HL-60 (cell line): ENCODE results near the gene GRIFIN.
"Not testable (repeated sequence)": the region's sequence is repeated elsewhere in the genome, so short reads cannot be mapped to it uniquely, and the experiment has no call there.

ENCODE experiments used
- DNase-seq, 2 experiments: peaks; one replicate each; pipeline ENCODE4 v3.0.0-alpha.2; 2010 to 2020; ENCODE audit warnings: low read depth in 1 of 2, low spot score in 1 of 2
- H3K27ac ChIP-seq: fragments of 250-450 bp; sonication (Bioruptor Pico); replicated peaks from 2 replicates; pipeline ENCODE4 v1.5.1; 2020; ENCODE audit warnings: mild to moderate bottlenecking, moderate library complexity
- H3K27me3 ChIP-seq: fragments of 250-450 bp; sonication (Bioruptor Pico); 2 replicates; pipeline ENCODE4 v1.5.1; 2021; ENCODE audit warnings: mild to moderate bottlenecking, moderate library complexity; ENCODE audit not compliant: insufficient read depth, poor library complexity, severe bottlenecking
- H3K4me3 ChIP-seq: replicated peaks from 2 replicates; pipeline ENCODE4 v1.5.1; 2011; ENCODE audit warnings: mild to moderate bottlenecking, control low read depth, low read length; ENCODE audit not compliant: insufficient read depth
- GABPA ChIP-seq: IDR thresholded peaks from 2 replicates; pipeline ENCODE4 v1.6.1; 2012; ENCODE audit warnings: low read depth
- POLR2AphosphoS5 ChIP-seq: IDR thresholded peaks from 2 replicates; pipeline ENCODE4 v1.6.1; 2012; ENCODE audit warnings: low read depth
- SPI1 ChIP-seq: IDR thresholded peaks from 2 replicates; pipeline ENCODE4 v1.6.1; 2012; ENCODE audit warnings: low read depth, mild to moderate bottlenecking, borderline replicate concordance
- TF ChIP-seq, protein P1 (sequence below): IDR thresholded peaks from 2 replicates; pipeline ENCODE4 v1.6.1; 2012; ENCODE audit warnings: low read depth; ENCODE audit not compliant: insufficient replicate concordance
- TF ChIP-seq, protein P2 (sequence below): IDR thresholded peaks from one replicate; pipeline ENCODE4 v1.5.1; 2011; ENCODE audit warnings: low read length, control low read depth, inconsistent platforms; ENCODE audit not compliant: insufficient read depth

Gene GRIFIN

DNA sequence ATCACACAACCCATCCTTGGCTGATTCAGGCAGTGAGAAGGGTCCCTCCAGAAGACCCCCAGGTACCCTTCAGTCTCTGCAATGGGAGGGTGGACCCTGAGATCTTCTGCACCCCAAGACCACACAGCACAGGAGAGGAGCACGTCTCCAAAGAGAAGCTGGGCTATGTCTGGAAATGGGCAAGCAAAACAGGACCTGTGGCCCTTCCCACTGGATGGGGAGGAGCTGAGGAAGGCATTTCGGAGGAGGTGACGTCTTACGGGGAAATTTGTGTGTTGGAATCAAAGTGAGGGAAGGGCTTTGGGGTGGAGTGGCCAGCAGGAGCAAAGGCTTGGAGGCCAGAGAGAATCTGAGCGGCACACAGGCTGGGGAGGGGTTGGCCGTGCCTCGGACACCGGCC lies 16.5 kb downstream of the GRIFIN start:
- TF ChIP-seq, protein P1, sequence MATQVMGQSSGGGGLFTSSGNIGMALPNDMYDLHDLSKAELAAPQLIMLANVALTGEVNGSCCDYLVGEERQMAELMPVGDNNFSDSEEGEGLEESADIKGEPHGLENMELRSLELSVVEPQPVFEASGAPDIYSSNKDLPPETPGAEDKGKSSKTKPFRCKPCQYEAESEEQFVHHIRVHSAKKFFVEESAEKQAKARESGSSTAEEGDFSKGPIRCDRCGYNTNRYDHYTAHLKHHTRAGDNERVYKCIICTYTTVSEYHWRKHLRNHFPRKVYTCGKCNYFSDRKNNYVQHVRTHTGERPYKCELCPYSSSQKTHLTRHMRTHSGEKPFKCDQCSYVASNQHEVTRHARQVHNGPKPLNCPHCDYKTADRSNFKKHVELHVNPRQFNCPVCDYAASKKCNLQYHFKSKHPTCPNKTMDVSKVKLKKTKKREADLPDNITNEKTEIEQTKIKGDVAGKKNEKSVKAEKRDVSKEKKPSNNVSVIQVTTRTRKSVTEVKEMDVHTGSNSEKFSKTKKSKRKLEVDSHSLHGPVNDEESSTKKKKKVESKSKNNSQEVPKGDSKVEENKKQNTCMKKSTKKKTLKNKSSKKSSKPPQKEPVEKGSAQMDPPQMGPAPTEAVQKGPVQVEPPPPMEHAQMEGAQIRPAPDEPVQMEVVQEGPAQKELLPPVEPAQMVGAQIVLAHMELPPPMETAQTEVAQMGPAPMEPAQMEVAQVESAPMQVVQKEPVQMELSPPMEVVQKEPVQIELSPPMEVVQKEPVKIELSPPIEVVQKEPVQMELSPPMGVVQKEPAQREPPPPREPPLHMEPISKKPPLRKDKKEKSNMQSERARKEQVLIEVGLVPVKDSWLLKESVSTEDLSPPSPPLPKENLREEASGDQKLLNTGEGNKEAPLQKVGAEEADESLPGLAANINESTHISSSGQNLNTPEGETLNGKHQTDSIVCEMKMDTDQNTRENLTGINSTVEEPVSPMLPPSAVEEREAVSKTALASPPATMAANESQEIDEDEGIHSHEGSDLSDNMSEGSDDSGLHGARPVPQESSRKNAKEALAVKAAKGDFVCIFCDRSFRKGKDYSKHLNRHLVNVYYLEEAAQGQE = no peak
- TF ChIP-seq, protein P2, sequence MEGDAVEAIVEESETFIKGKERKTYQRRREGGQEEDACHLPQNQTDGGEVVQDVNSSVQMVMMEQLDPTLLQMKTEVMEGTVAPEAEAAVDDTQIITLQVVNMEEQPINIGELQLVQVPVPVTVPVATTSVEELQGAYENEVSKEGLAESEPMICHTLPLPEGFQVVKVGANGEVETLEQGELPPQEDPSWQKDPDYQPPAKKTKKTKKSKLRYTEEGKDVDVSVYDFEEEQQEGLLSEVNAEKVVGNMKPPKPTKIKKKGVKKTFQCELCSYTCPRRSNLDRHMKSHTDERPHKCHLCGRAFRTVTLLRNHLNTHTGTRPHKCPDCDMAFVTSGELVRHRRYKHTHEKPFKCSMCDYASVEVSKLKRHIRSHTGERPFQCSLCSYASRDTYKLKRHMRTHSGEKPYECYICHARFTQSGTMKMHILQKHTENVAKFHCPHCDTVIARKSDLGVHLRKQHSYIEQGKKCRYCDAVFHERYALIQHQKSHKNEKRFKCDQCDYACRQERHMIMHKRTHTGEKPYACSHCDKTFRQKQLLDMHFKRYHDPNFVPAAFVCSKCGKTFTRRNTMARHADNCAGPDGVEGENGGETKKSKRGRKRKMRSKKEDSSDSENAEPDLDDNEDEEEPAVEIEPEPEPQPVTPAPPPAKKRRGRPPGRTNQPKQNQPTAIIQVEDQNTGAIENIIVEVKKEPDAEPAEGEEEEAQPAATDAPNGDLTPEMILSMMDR = no peak
- TF ChIP-seq GABPA (no peak), SPI1 (no peak), POLR2AphosphoS5 (no peak)
- Histone ChIP-seq H3K27ac (no peak overlapping the region), H3K4me3 (no peak overlapping the region), H3K27me3 (no peaks in the 10 kb centered on the region)
- DNase-seq = no peak

DNA sequence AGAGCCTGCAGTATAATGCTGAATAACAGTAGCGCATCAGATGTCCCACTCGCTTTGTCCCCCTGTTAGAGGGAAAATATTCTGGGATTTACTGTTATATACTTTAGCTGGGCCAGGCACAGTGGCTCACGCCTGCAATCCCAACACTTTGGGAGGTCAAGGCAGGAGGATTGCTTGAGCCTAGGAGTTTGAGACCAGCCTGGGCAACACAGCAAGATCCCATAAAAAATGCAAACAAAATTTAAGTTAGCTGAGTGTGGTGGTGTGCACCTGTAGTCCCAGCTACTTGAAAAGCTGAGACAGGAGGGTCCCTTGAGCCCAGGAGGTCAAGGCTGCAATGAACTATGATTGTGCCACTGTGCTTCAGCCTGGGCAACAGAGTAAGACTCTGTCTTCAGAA lies 22.3 kb downstream of the GRIFIN start:
- not testable (repeated sequence) for H3K4me3 ChIP-seq, H3K27ac ChIP-seq, DNase-seq, H3K27me3 ChIP-seq

DNA sequence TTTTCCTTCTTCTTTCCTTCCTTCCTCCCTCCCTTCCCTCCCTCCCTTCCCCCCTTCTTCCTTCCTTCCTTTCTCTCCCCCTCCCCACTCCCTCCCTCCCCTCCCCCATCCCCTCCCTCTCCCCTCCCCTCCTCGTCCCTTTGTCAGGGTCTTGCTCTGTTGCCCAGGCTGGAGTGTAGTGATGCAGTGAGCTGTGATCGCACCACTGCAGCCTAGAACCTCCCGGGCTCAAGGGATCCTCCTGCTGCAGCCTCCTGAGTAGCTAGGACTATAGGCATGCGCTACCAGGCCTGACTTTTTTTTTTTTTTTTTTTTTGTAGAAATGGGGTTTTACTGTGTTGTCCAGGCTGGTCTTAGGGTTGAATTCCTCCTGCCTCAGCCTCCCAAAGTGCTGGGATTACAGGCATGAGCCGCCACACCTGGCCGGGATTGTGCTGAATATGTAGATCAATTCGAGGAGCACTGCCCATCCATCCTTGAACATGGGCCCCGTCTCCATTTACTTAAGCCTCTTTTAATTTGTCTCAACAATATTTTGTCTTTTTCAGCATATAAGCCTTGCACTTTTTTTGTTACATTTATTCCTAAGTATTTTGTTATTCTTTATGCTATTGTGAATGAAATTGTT lies 23.4 kb downstream of the GRIFIN start:
- DNase-seq = no peak
- Histone ChIP-seq H3K27me3 (no peaks in the 10 kb centered on the region), H3K27ac (no peak overlapping the region), H3K4me3 (no peak overlapping the region)
- TF ChIP-seq, protein P1 = no peak
- TF ChIP-seq GABPA (no peak), SPI1 (no peak), POLR2AphosphoS5 (no peak)
- TF ChIP-seq, protein P2 = no peak

DNA sequence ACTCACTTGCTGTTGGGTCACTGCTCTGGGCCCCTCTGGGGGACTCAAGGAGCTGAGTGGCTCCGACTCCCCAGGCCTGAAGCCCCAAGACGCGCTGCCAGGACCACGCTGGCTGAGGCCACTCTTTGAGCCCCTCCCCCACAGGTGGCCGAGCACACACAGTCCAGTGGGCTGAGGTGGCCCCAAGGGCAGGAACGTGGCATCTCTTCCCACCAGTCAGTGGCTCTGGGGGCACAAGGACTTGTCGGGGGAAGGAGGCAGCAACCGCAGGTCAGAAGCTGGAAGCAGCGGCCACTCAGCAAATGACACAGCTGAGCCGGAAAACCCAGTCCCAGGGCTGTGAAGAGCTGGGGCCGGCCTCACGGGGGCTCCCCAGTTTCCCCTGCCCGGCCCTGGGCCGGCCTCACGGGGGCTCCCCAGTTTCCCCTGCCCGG lies 24.1 kb downstream of the GRIFIN start:
- no peak for TF ChIP-seq GABPA
- TF ChIP-seq SPI1 = no peak
- no peak for TF ChIP-seq POLR2AphosphoS5
- TF ChIP-seq, protein P2 = no peak
- TF ChIP-seq, protein P1 = no peak
- H3K4me3 ChIP-seq = no peak overlapping the region
- no peak overlapping the region for H3K27ac ChIP-seq
- DNase-seq = peak in 1 of 2 experiments; percentile 34
- H3K27me3 ChIP-seq = no peaks in the 10 kb centered on the region
